Lower leg skin (tissue), 4 donors: Measurements from ENCODE around the gene PDZRN3. TPM values are rescaled to one million over a fixed set of nuclear protein-coding genes. Genes with fewer than 3 reads are reported as not detected.

Experiments
- DNase-seq, 2 donors: peaks; one replicate each; pipeline ENCODE4 v3.0.0-alpha.2; 2019; ENCODE audit warnings: low spot score in 2 of 2
- H3K4me3 ChIP-seq: fragments of 200-600 bp; sonication (generic); 2 replicates; pipeline ENCODE4 v1.5.1; 2017; ENCODE audit warnings: mild to moderate bottlenecking, low read depth; ENCODE audit not compliant: poor library complexity, severe bottlenecking
- CTCF ChIP-seq, 3 donors: fragments of 450-650 bp; IDR thresholded peaks; one replicate each; pipeline ENCODE4 v1.5.1; 2016; ENCODE audit warnings: antibody characterized with exemption in 3 of 3, mild to moderate bottlenecking in 3 of 3, moderate library complexity in 2 of 3
- POLR2A ChIP-seq, 2 donors: fragments of 450-650 bp; IDR thresholded peaks; one replicate each; pipeline ENCODE4 v1.6.1; 2016 to 2017; ENCODE audit warnings: antibody characterized with exemption in 2 of 2, mild to moderate bottlenecking in 1 of 2, moderate library complexity in 1 of 2
- WGBS, 2 donors: methylation state at CpG; one replicate each; pipeline ENCODE4 v1.1.5; 2018; 5-methylcytosine and 5-hydroxymethylcytosine counted together
- intact Hi-C: fragments of 100-400 bp; cut with DNase I; formaldehyde crosslinking; loops from one replicate; pipeline ENCODE4 v1.15.0; 2023; ENCODE audit warnings: low total_unique reads
- total RNA-seq, 4 donors: library from RNA; depleted of rRNA; stranded (reverse); fragments of >200 nt; gene quantifications; one replicate each; pipeline ENCODE4 v1.1.0, GENCODE V29; 2016

PDZRN3 gene
- total RNA-seq, 4 donors from 2014 or later = 9.7 to 29.9 (median 13.4) TPM

DNA sequence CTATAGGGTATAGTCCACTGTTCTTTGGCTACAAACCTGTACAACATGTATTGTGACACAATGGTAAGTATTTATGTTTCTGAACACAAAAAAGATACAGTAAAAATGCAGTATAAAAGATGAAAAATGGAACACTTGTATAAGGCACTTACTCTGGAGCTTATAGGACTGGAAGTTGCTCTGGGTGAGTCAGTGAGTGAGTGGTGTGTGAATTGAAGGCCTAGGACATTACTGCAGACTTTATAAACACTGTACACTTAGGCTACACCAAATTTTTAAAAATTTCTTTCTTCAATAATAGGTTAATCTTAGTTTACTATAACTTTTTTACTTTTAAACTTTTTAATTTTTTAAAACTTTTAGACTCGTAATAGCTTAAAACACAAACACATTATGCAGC lies 10.5 kb upstream of the PDZRN3 start:
- TF ChIP-seq POLR2A (IDR thresholded peaks at IDR 0.05) = no peak
- TF ChIP-seq CTCF (IDR thresholded peaks at IDR 0.05) = no peak
- intact Hi-C loops = no loop called here
- no peak overlapping the region for H3K4me3 ChIP-seq
- WGBS, 2 donors = 0 to 50% methylated on average over 1 of the region's 1 CpG
- no peak for DNase-seq

GRCh38 chr3:73633916-73634344 lies 9.2 kb upstream of the PDZRN3 start:
- TF ChIP-seq POLR2A (IDR thresholded peaks at IDR 0.05) (no peak), CTCF (IDR thresholded peaks at IDR 0.05) (no peak)
- WGBS, 2 donors = 67 to 80% methylated on average over 3 of the region's 3 CpGs
- intact Hi-C loops = no loop called here
- no peak overlapping the region for H3K4me3 ChIP-seq
- DNase-seq = no peak

- 35 to 39% methylated on average over 2 of the region's 2 CpGs for WGBS, 2 donors
These were observed 8.7 kb upstream of the PDZRN3 start for GRCh38 chr3:73633453-73633852.

DNA sequence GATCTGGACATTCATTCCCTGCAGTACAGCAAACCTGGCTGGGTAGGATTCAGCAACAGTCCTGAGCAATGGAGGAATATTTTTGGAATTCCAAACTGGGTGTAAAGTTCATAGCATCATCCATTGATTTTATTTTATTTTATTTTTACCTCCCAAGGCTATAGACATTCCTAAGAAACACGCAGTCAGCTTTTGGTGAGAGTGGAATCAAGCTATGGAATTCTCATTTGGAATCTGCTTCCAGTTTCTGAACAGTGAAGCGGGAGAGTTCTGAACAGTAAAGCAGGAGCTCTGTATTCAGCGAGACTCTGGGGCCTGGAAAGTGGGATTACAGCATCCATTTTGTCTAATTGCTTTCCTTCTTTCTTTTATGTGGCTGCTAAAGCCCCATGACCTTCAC lies 1.4 kb upstream of the PDZRN3 start:
- intact Hi-C loops = no loop called here
- no peak for TF ChIP-seq POLR2A (IDR thresholded peaks at IDR 0.05)
- no peak for TF ChIP-seq CTCF (IDR thresholded peaks at IDR 0.05)
- WGBS, 2 donors = 71 to 87% methylated on average over 3 of the region's 3 CpGs
- no peak for DNase-seq
- H3K4me3 ChIP-seq = no peak overlapping the region

More at GRCh38 chr3:73633453-73633852, 8.7 kb upstream of the PDZRN3 start:
- intact Hi-C loops = no loop called here
- no peak overlapping the region for H3K4me3 ChIP-seq
- TF ChIP-seq POLR2A (IDR thresholded peaks at IDR 0.05) (no peak), CTCF (IDR thresholded peaks at IDR 0.05) (no peak)
- no peak for DNase-seq

- intact Hi-C loops = no loop called here
- peak overlapping the region; percentile 28 for H3K4me3 ChIP-seq
- no peak for DNase-seq
- 1 to 5% methylated on average over 46 to 65 of the region's 112 CpGs for WGBS, 2 donors
- no peak for TF ChIP-seq CTCF (IDR thresholded peaks at IDR 0.05)
- TF ChIP-seq POLR2A (IDR thresholded peaks at IDR 0.05) = no peak
These were observed 522 bp downstream of the PDZRN3 start for GRCh38 chr3:73624017-73624820.
